Measurements from ENCODE around the gene PLAGL2. TPM values are rescaled to one million over a fixed set of nuclear protein-coding genes. Genes with fewer than 3 reads are reported as not detected.

PLAGL2 gene
- total and polyA plus RNA-seq, 9 of the 15 experiments (the other 6 are each of a cell fraction or from before 2014, with no cell fraction given), result 3.1 to 24.3 (median 6.4) TPM

DNA sequence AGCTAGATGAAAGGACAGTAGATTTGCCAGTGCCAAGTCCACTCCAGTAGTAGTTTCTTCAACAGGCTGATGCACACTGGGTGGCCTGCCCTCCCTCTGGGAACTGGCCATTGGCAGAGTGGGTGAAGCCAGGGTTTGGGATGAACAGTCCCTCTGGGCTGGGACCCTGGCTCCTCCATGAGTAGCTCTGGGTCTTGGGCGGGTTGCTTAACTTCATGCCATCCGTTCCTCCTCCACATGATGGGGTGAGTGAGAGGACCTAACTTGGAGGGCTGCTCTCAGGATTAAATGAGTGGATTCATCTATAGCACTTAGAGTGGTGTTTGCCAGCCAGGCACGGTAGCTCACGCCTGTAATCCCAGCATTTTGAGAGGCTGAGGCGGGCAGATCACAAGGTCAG is 47.2 kb downstream of the PLAGL2 start (continued):
- TF ChIP-seq CREB5 (CRISPR knock-in tag; IDR thresholded peaks at IDR 0.05) (no peak), STAT5A (IDR thresholded peaks at IDR 0.05; ENCODE audit: borderline replicate concordance, low read length) (no peak), CAMTA2 (CRISPR knock-in tag; conservative IDR thresholded peaks at IDR 0.05) (no peak)

- Histone ChIP-seq H3K79me2 (ENCODE audit: control insufficient read depth, insufficient read depth, low read length) (no peaks in the 10 kb centered on the region), H3K4me2 (ENCODE audit: insufficient read depth, low read length) (peak overlapping the region; percentile 48; the same call in 1 of the 2 replicates), H3K9me1 (ENCODE audit: control insufficient read depth, insufficient read depth, low read length) (peaks cover 3% of the 10 kb centered on the region), H3K27ac (ENCODE audit: extremely low read depth, low read depth, low read length) (peak overlapping the region; percentile 85), H3K4me3 (no peak overlapping the region), H3K36me3 (ENCODE audit: control insufficient read depth, insufficient read depth, low read length) (peaks cover 77% of the 10 kb centered on the region), H4K20me1 (replicated peaks; ENCODE audit: control insufficient read depth, insufficient read depth, low read length) (no peaks in the 10 kb centered on the region), H3K27me3 (ENCODE audit: control insufficient read depth in 2 of 2, insufficient read depth in 2 of 2, low read length in 2 of 2) (no peaks in the 10 kb centered on the region), H2AFZ (ENCODE audit: low read depth, low read length) (peak overlapping the region; percentile 12; the same call in 1 of the 2 replicates), H3K9me3 (replicated peaks; ENCODE audit: control insufficient read depth, insufficient read depth, low read depth, low read length) (no peaks in the 10 kb centered on the region), H3K9ac (ENCODE audit: insufficient read depth in 1 of 2, low read depth in 2 of 2, low read length in 2 of 2) (peak overlapping the region; percentile 47 to 76), H3K4me1 (replicated peaks in 1 of 2; ENCODE audit: control insufficient read depth in 2 of 2, insufficient read depth in 2 of 2, low read length in 2 of 2) (peaks cover 10 to 14% of the 10 kb centered on the region in 2 experiments)
- peak; percentile 91 for ATAC-seq
- intact Hi-C loops (cut with micrococcal nuclease), result loop anchor here (5.0 to 10.0 kb wide), 2 partner anchors 278 to 495 kb away; no protein-coding TSS in a partner anchor
- in situ Hi-C loops (cut with MboI), result loop anchor here (25.0 kb wide), 1 partner anchor 503 kb away; the partner anchor contains the start of gene C20orf203
- peak; percentile 79 for FAIRE-seq
- POLR2A ChIA-PET, result interaction anchor here (0.5 to 1.1 kb wide), 3 partner anchors 9 to 225 kb away, joined by 3 read pairs; no protein-coding TSS in a partner anchor
- no TSS peak for BruUV-seq (replicated peaks)
- WGBS (ENCODE audit: insufficient coverage, low coverage, missing lambda C conversion rate), result 19% methylated on average over 5 of the region's 5 CpGs
- DNase-seq (ENCODE audit: extremely low read depth in 1 of 4, low spot score in 3 of 4), result peak; percentile 47 to 75 (median 66)
- CTCF ChIA-PET (ENCODE audit: low intra/inter-chr PET ratio), result interaction anchor here (1.3 kb wide), 1 partner anchor 493 kb away, joined by 3 read pairs; no protein-coding TSS in a partner anchor
- TF ChIP-seq DIDO1 (tag; IDR thresholded peaks at IDR 0.05; ENCODE audit: low read depth) (peak; percentile 34; the same call in 1 of the 2 replicates), SMAD2 (IDR thresholded peaks at IDR 0.05; ENCODE audit: low read depth, low read length) (no peak), E2F3 (CRISPR knock-in tag; IDR thresholded peaks at IDR 0.05) (no peak), ZNF140 (CRISPR knock-in tag; IDR thresholded peaks at IDR 0.05) (no peak), RUNX1 (IDR thresholded peaks at IDR 0.05; ENCODE audit: low read depth) (no peak), PTTG1 (tag; IDR thresholded peaks at IDR 0.05; ENCODE audit: low read depth) (no peak), ZNF41 (CRISPR knock-in tag; conservative IDR thresholded peaks at IDR 0.05) (no peak), CBFA2T3 (IDR thresholded peaks at IDR 0.05) (peak; percentile 64), ILK (tag; IDR thresholded peaks at IDR 0.05; ENCODE audit: borderline replicate concordance, low read depth) (no peak), ZNF668 (CRISPR knock-in tag; IDR thresholded peaks at IDR 0.05) (no peak), FOXP1 (CRISPR knock-in tag; IDR thresholded peaks at IDR 0.05) (no peak), HLTF (IDR thresholded peaks at IDR 0.05) (no peak)
- TF ChIP-seq, protein P1, sequence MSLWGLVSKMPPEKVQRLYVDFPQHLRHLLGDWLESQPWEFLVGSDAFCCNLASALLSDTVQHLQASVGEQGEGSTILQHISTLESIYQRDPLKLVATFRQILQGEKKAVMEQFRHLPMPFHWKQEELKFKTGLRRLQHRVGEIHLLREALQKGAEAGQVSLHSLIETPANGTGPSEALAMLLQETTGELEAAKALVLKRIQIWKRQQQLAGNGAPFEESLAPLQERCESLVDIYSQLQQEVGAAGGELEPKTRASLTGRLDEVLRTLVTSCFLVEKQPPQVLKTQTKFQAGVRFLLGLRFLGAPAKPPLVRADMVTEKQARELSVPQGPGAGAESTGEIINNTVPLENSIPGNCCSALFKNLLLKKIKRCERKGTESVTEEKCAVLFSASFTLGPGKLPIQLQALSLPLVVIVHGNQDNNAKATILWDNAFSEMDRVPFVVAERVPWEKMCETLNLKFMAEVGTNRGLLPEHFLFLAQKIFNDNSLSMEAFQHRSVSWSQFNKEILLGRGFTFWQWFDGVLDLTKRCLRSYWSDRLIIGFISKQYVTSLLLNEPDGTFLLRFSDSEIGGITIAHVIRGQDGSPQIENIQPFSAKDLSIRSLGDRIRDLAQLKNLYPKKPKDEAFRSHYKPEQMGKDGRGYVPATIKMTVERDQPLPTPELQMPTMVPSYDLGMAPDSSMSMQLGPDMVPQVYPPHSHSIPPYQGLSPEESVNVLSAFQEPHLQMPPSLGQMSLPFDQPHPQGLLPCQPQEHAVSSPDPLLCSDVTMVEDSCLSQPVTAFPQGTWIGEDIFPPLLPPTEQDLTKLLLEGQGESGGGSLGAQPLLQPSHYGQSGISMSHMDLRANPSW (CRISPR knock-in tag; IDR thresholded peaks at IDR 0.05), result no peak
- TF ChIP-seq, protein P2, sequence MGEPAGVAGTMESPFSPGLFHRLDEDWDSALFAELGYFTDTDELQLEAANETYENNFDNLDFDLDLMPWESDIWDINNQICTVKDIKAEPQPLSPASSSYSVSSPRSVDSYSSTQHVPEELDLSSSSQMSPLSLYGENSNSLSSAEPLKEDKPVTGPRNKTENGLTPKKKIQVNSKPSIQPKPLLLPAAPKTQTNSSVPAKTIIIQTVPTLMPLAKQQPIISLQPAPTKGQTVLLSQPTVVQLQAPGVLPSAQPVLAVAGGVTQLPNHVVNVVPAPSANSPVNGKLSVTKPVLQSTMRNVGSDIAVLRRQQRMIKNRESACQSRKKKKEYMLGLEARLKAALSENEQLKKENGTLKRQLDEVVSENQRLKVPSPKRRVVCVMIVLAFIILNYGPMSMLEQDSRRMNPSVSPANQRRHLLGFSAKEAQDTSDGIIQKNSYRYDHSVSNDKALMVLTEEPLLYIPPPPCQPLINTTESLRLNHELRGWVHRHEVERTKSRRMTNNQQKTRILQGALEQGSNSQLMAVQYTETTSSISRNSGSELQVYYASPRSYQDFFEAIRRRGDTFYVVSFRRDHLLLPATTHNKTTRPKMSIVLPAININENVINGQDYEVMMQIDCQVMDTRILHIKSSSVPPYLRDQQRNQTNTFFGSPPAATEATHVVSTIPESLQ (CRISPR knock-in tag; IDR thresholded peaks at IDR 0.05), result no peak
These were observed 47.7 kb downstream of the PLAGL2 start for GRCh38 chr20:32159766-32160221.
